ENCODE data around the gene IRX4.

Gene IRX4

GRCh38 chr5:1923766-1924165, 41.0 kb upstream of the IRX4 start:
- no peak overlapping the region for H3K4me3 ChIP-seq (ENCODE audit: insufficient read depth, low read depth, low read length, poor library complexity, severe bottlenecking)
- H3K9me3 ChIP-seq (ENCODE audit: control insufficient read depth, low read length): no peaks in the 10 kb centered on the region
- no peaks in the 10 kb centered on the region for H3K36me3 ChIP-seq (ENCODE audit: control insufficient read depth, insufficient read depth, low read length)

DNA sequence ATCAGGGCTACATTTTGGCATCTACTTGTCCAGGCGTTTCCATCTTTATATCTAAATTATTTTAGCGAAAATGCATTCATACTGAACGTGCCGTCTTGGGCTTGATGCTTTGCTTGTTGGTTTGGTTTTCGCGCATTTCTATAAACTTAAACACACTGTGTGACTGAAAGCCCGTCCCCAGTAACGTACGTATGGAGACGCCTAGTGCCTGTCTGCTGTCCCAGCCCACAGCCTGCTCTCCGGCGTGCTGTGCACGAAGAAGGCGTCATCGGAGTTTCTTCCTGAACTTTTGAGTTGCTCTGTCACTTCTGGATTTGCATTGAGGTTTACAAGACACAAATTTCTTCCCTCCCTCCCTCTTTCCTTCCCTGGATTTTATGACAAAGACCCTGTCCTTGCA, 40.6 kb upstream of the IRX4 start:
- Histone ChIP-seq H3K9me3 (ENCODE audit: control insufficient read depth, low read length) (no peaks in the 10 kb centered on the region), H3K4me3 (ENCODE audit: insufficient read depth, low read depth, low read length, poor library complexity, severe bottlenecking) (no peak overlapping the region), H3K36me3 (ENCODE audit: control insufficient read depth, insufficient read depth, low read length) (no peaks in the 10 kb centered on the region), H3K27me3 (replicated peaks; ENCODE audit: control insufficient read depth, insufficient read depth, low read length, poor library complexity, severe bottlenecking) (peaks cover 6% of the 10 kb centered on the region), H3K4me1 (ENCODE audit: control insufficient read depth, insufficient read depth, low read length, poor library complexity, severe bottlenecking) (no peaks in the 10 kb centered on the region), H3K27ac (ENCODE audit: insufficient read depth, low read length, poor library complexity, severe bottlenecking) (no peak overlapping the region)
- DNase-seq: no peak

More at GRCh38 chr5:1923766-1924165, 41.0 kb upstream of the IRX4 start:
- no peak for DNase-seq
- H3K27ac ChIP-seq (ENCODE audit: insufficient read depth, low read length, poor library complexity, severe bottlenecking): no peak overlapping the region
- no peaks in the 10 kb centered on the region for H3K4me1 ChIP-seq (ENCODE audit: control insufficient read depth, insufficient read depth, low read length, poor library complexity, severe bottlenecking)
- peaks cover 6% of the 10 kb centered on the region for H3K27me3 ChIP-seq (replicated peaks; ENCODE audit: control insufficient read depth, insufficient read depth, low read length, poor library complexity, severe bottlenecking)

- no peaks in the 10 kb centered on the region for H3K9me3 ChIP-seq (ENCODE audit: control insufficient read depth, low read length)
- peaks cover 1% of the 10 kb centered on the region for H3K27me3 ChIP-seq (replicated peaks; ENCODE audit: control insufficient read depth, insufficient read depth, low read length, poor library complexity, severe bottlenecking)
- no peaks in the 10 kb centered on the region for H3K4me1 ChIP-seq (ENCODE audit: control insufficient read depth, insufficient read depth, low read length, poor library complexity, severe bottlenecking)
- no peak overlapping the region for H3K4me3 ChIP-seq (ENCODE audit: insufficient read depth, low read depth, low read length, poor library complexity, severe bottlenecking)
- no peaks in the 10 kb centered on the region for H3K36me3 ChIP-seq (ENCODE audit: control insufficient read depth, insufficient read depth, low read length)
- H3K27ac ChIP-seq (ENCODE audit: insufficient read depth, low read length, poor library complexity, severe bottlenecking): no peak overlapping the region
- DNase-seq: no peak
Measured at GRCh38 chr5:1921711-1922110, 39.0 kb upstream of the IRX4 start.

DNA sequence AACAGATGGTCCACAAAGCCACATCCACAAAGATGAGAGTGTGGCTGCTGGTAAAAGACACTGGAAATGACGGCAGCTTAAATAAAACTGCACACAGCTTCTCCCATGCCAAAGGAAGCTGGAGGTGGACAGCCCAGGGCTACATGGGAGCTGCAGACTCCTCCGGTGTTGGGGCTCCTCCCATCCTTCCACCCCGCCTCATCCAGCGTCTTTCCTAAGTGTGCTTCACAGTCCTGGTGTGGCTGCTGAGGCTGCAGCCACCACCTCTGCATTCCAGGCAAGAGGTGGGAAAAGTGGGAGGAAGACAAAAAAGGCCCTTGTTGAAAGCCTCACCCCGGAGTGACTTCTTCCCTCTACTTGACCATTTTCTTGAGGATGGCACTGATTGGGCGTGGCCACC, 37.0 kb upstream of the IRX4 start:
- Histone ChIP-seq H3K36me3 (ENCODE audit: control insufficient read depth, insufficient read depth, low read length) (no peaks in the 10 kb centered on the region), H3K27me3 (replicated peaks; ENCODE audit: control insufficient read depth, insufficient read depth, low read length, poor library complexity, severe bottlenecking) (no peaks in the 10 kb centered on the region), H3K9me3 (ENCODE audit: control insufficient read depth, low read length) (no peaks in the 10 kb centered on the region), H3K4me3 (ENCODE audit: insufficient read depth, low read depth, low read length, poor library complexity, severe bottlenecking) (no peak overlapping the region), H3K27ac (ENCODE audit: insufficient read depth, low read length, poor library complexity, severe bottlenecking) (no peak overlapping the region), H3K4me1 (ENCODE audit: control insufficient read depth, insufficient read depth, low read length, poor library complexity, severe bottlenecking) (no peaks in the 10 kb centered on the region)
- DNase-seq: no peak

DNA sequence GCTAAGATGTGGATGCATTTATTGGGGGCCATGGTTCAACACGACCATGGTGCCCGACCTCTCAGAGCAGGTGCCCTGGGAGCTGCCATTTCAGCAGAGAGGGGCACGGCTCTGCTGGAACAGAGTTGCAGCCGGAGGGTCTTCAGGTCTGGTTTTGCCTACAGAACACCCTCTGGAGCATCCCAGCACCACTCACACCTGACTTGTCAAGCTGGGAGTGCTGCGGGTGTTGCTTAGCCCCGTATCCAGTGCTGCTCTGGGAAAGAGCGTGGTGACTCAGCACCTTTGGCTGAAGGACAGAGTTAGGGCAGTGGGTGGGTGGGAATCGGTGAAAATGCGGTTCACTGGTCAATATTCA, 36.5 kb upstream of the IRX4 start:
- no peak overlapping the region for H3K4me3 ChIP-seq (ENCODE audit: insufficient read depth, low read depth, low read length, poor library complexity, severe bottlenecking)
- no peaks in the 10 kb centered on the region for H3K4me1 ChIP-seq (ENCODE audit: control insufficient read depth, insufficient read depth, low read length, poor library complexity, severe bottlenecking)
- no peaks in the 10 kb centered on the region for H3K36me3 ChIP-seq (ENCODE audit: control insufficient read depth, insufficient read depth, low read length)
- no peak overlapping the region for H3K27ac ChIP-seq (ENCODE audit: insufficient read depth, low read length, poor library complexity, severe bottlenecking)
- H3K27me3 ChIP-seq (replicated peaks; ENCODE audit: control insufficient read depth, insufficient read depth, low read length, poor library complexity, severe bottlenecking): no peaks in the 10 kb centered on the region
- H3K9me3 ChIP-seq (ENCODE audit: control insufficient read depth, low read length): no peaks in the 10 kb centered on the region
- no peak for DNase-seq

- H3K4me1 ChIP-seq (ENCODE audit: control insufficient read depth, insufficient read depth, low read length, poor library complexity, severe bottlenecking): no peaks in the 10 kb centered on the region
- H3K9me3 ChIP-seq (ENCODE audit: control insufficient read depth, low read length): no peaks in the 10 kb centered on the region
- H3K4me3 ChIP-seq (ENCODE audit: insufficient read depth, low read depth, low read length, poor library complexity, severe bottlenecking): no peak overlapping the region
- no peak for DNase-seq
- H3K27ac ChIP-seq (ENCODE audit: insufficient read depth, low read length, poor library complexity, severe bottlenecking): no peak overlapping the region
- no peaks in the 10 kb centered on the region for H3K36me3 ChIP-seq (ENCODE audit: control insufficient read depth, insufficient read depth, low read length)
- H3K27me3 ChIP-seq (replicated peaks; ENCODE audit: control insufficient read depth, insufficient read depth, low read length, poor library complexity, severe bottlenecking): no peaks in the 10 kb centered on the region
Measured at GRCh38 chr5:1918488-1919208, 35.9 kb upstream of the IRX4 start.

DNA sequence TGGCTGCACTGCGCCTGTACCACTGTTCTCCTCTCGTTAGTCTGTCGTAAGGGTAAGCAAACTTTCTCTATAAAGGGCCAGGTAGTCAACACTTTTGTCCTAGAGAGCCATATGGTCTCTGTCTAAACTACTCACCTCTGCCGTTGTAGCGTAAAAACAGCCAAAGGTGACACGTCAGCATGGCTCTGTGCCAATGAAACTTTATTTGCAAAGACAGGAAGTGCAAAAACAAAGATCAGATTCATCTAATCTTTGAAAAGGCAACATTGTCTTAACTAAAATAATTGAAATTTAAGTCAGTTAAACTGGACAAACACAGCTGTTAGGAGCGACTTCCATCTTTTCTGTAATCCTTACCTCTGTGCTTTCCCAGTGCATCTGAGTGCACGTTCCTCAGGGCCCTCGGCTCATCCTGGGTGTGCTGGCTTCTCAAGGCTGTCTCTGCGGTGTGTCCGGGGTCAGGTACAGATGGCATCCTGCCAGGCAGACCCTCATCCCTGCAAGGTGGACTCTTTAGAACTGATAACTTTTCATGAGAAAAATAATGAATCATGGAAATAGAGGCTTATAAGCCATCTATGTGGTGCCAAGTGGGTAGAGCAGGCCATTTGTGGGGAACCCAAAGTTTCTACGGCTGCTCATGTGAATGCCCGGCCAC, 35.2 kb upstream of the IRX4 start:
- no peaks in the 10 kb centered on the region for H3K9me3 ChIP-seq (ENCODE audit: control insufficient read depth, low read length)
- no peak for DNase-seq
- no peaks in the 10 kb centered on the region for H3K36me3 ChIP-seq (ENCODE audit: control insufficient read depth, insufficient read depth, low read length)
- H3K4me3 ChIP-seq (ENCODE audit: insufficient read depth, low read depth, low read length, poor library complexity, severe bottlenecking): no peak overlapping the region
- no peaks in the 10 kb centered on the region for H3K27me3 ChIP-seq (replicated peaks; ENCODE audit: control insufficient read depth, insufficient read depth, low read length, poor library complexity, severe bottlenecking)
- H3K27ac ChIP-seq (ENCODE audit: insufficient read depth, low read length, poor library complexity, severe bottlenecking): no peak overlapping the region
- H3K4me1 ChIP-seq (ENCODE audit: control insufficient read depth, insufficient read depth, low read length, poor library complexity, severe bottlenecking): no peaks in the 10 kb centered on the region

DNA sequence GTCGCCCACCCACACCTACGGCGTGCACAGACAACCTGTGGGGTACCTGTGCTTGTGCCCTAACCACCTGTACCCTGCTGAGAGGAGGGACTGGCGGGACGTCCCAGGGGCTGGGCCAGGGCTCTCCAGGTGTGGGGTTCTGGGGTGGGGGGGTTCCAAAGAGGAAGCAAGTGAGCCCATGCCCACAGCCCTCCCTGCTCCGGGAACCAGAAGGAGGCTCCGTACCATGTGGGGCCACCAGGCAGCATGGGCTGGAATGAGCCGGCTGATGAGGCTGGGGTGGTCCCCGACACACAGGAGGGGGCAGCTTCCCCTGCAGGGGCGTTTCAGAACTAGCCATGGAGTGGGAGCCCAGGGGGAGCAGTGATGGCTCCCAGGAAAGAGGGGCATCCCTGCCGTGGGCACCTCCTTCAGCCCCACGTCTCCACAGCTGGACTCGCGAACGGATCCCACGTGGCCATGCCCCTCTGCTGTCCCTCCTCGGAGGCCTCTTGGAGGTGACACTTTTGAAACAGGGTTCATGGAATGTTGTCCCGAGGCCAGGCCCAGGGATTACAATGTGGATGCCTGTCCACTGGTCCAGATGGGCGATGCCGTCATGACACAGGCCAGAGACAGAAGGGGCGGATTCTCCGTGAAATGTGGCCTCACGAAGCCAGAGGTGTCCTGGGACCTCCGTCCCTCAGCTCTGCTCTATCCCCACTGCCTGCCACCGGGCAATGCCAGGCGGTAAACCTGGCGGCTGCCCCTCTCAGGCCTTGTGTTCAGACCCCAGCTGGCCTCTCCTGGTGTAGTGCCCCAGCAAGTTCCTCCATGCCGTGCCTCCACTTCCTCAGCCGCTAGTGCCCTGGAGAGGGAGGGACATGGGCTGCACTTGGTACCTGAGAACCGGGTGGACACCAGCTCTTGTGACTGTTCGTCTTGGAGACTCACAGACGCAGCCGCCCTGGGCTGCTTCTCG, 33.6 kb upstream of the IRX4 start:
- Histone ChIP-seq H3K27me3 (replicated peaks; ENCODE audit: control insufficient read depth, insufficient read depth, low read length, poor library complexity, severe bottlenecking) (no peaks in the 10 kb centered on the region), H3K27ac (ENCODE audit: insufficient read depth, low read length, poor library complexity, severe bottlenecking) (no peak overlapping the region), H3K9me3 (ENCODE audit: control insufficient read depth, low read length) (no peaks in the 10 kb centered on the region), H3K36me3 (ENCODE audit: control insufficient read depth, insufficient read depth, low read length) (no peaks in the 10 kb centered on the region), H3K4me1 (ENCODE audit: control insufficient read depth, insufficient read depth, low read length, poor library complexity, severe bottlenecking) (no peaks in the 10 kb centered on the region), H3K4me3 (ENCODE audit: insufficient read depth, low read depth, low read length, poor library complexity, severe bottlenecking) (no peak overlapping the region)
- DNase-seq: no peak

GRCh38 chr5:1915316-1915715, 32.6 kb upstream of the IRX4 start:
- Histone ChIP-seq H3K4me3 (ENCODE audit: insufficient read depth, low read depth, low read length, poor library complexity, severe bottlenecking) (no peak overlapping the region), H3K36me3 (ENCODE audit: control insufficient read depth, insufficient read depth, low read length) (no peaks in the 10 kb centered on the region), H3K9me3 (ENCODE audit: control insufficient read depth, low read length) (no peaks in the 10 kb centered on the region), H3K4me1 (ENCODE audit: control insufficient read depth, insufficient read depth, low read length, poor library complexity, severe bottlenecking) (no peaks in the 10 kb centered on the region), H3K27ac (ENCODE audit: insufficient read depth, low read length, poor library complexity, severe bottlenecking) (no peak overlapping the region), H3K27me3 (replicated peaks; ENCODE audit: control insufficient read depth, insufficient read depth, low read length, poor library complexity, severe bottlenecking) (no peaks in the 10 kb centered on the region)
- DNase-seq: no peak

DNA sequence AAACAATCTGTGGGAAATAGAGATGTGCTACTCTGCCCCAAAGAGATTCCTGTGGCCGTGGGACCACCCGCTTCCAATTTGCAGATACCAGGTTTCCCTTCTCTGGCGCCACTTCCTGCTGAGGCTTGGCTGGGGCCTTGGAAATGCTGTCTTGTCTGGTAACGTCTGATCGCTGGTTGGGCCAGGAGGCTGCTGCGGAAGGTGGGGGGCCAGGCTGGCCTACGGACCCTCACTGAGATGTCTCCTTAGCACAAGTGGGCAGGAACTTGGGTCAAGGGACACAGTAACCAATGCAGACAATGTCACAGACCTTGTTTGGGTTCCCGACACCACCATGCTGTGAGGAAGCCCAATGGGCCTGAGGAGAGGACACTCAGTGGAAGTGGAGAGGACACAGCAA, 31.7 kb upstream of the IRX4 start:
- no peaks in the 10 kb centered on the region for H3K9me3 ChIP-seq (ENCODE audit: control insufficient read depth, low read length)
- no peak for DNase-seq
- no peaks in the 10 kb centered on the region for H3K27me3 ChIP-seq (replicated peaks; ENCODE audit: control insufficient read depth, insufficient read depth, low read length, poor library complexity, severe bottlenecking)
- H3K27ac ChIP-seq (ENCODE audit: insufficient read depth, low read length, poor library complexity, severe bottlenecking): no peak overlapping the region
- H3K36me3 ChIP-seq (ENCODE audit: control insufficient read depth, insufficient read depth, low read length): no peaks in the 10 kb centered on the region
- no peaks in the 10 kb centered on the region for H3K4me1 ChIP-seq (ENCODE audit: control insufficient read depth, insufficient read depth, low read length, poor library complexity, severe bottlenecking)
- no peak overlapping the region for H3K4me3 ChIP-seq (ENCODE audit: insufficient read depth, low read depth, low read length, poor library complexity, severe bottlenecking)
